HFFc6 (cell line): ENCODE measurements around the gene RAB37. TPM values are rescaled to one million over a fixed set of nuclear protein-coding genes. Genes with fewer than 3 reads are reported as not detected.
A peak's percentile ranks its signal among the peaks of the same experiment; 100 is the strongest.

Experiments
- DNase-seq: peaks from one replicate; pipeline ENCODE4 v3.0.0-alpha.2; 2018
- H3K27ac Mint-ChIP-seq: 2 replicates; pipeline ENCODE4 v1.8.0; 2020; ENCODE audit warnings: mild to moderate bottlenecking, mixed read lengths
- H3K27me3 Mint-ChIP-seq: 2 replicates; pipeline ENCODE4 v1.8.0; 2021; ENCODE audit warnings: mild to moderate bottlenecking, moderate library complexity, mixed read lengths; ENCODE audit not compliant: insufficient read depth
- H3K36me3 Mint-ChIP-seq: 2 replicates; pipeline ENCODE4 v1.8.0; 2021; ENCODE audit warnings: low read depth, mixed read lengths
- H3K4me1 Mint-ChIP-seq: 2 replicates; pipeline ENCODE4 v1.8.0; 2020; ENCODE audit warnings: low read depth, mixed read lengths
- H3K4me3 Mint-ChIP-seq: 2 replicates; pipeline ENCODE4 v1.8.0; 2020; ENCODE audit warnings: mild to moderate bottlenecking, moderate library complexity, mixed read lengths
- H3K9me3 Mint-ChIP-seq: 2 replicates; pipeline ENCODE4 v1.8.0; 2020; ENCODE audit warnings: mild to moderate bottlenecking, mixed read lengths
- CTCF ChIP-seq: fragments of 200-600 bp; sonication (generic); IDR thresholded peaks from 2 replicates; pipeline ENCODE4 v1.5.0; 2021; ENCODE audit warnings: antibody characterized with exemption, mild to moderate bottlenecking
- total RNA-seq, 6 experiments: library from RNA; stranded (reverse); fragmentation: NEBNext Ultra II Directional; extraction: Animal tissue kit (Norgen Biotek cat#: 25700); gene quantifications; 2 replicates in 1 of 6; 3 replicates in 5 of 6; pipeline ENCODE4 v1.2.3, GENCODE V29; 2021

Gene RAB37
- total RNA-seq, 6 experiments from 2014 or later = 0.11 to 0.28 (median 0.12) TPM; not detected in 3

- no peaks in the 10 kb centered on the region for H3K36me3 Mint-ChIP-seq
- no peak for DNase-seq
- H3K9me3 Mint-ChIP-seq = no peaks in the 10 kb centered on the region
- no peak overlapping the region; the same call in 1 of the 2 replicates for H3K4me3 Mint-ChIP-seq
- TF ChIP-seq CTCF = no peak
- no peak overlapping the region for H3K27ac Mint-ChIP-seq
- H3K4me1 Mint-ChIP-seq = peaks cover 38% of the 10 kb centered on the region
- peaks cover 39% of the 10 kb centered on the region for H3K27me3 Mint-ChIP-seq
These were observed 5.1 kb downstream of the RAB37 start for GRCh38 chr17:74742153-74742515.

- no peaks in the 10 kb centered on the region for H3K36me3 Mint-ChIP-seq
- no peak for DNase-seq
- no peak for TF ChIP-seq CTCF
- peaks cover 43% of the 10 kb centered on the region for H3K4me1 Mint-ChIP-seq
- H3K27me3 Mint-ChIP-seq = peaks cover 30% of the 10 kb centered on the region
- no peak overlapping the region for H3K4me3 Mint-ChIP-seq
- H3K27ac Mint-ChIP-seq = no peak overlapping the region
- no peaks in the 10 kb centered on the region for H3K9me3 Mint-ChIP-seq
These were observed 6.0 kb downstream of the RAB37 start for GRCh38 chr17:74742978-74743545.

- TF ChIP-seq CTCF = no peak
These were observed 6.7 kb downstream of the RAB37 start for GRCh38 chr17:74743755-74744154.

GRCh38 chr17:74744349-74744713, 7.3 kb downstream of the RAB37 start:
- no peak overlapping the region for H3K27ac Mint-ChIP-seq
- no peak for TF ChIP-seq CTCF
- no peak overlapping the region for H3K4me3 Mint-ChIP-seq
- DNase-seq = no peak
- peaks cover 19% of the 10 kb centered on the region for H3K27me3 Mint-ChIP-seq
- peaks cover 43% of the 10 kb centered on the region for H3K4me1 Mint-ChIP-seq
- no peaks in the 10 kb centered on the region for H3K36me3 Mint-ChIP-seq
- no peaks in the 10 kb centered on the region for H3K9me3 Mint-ChIP-seq

More at GRCh38 chr17:74743755-74744154, 6.7 kb downstream of the RAB37 start:
- peaks cover 25% of the 10 kb centered on the region for H3K27me3 Mint-ChIP-seq
- no peaks in the 10 kb centered on the region for H3K9me3 Mint-ChIP-seq
- no peak for DNase-seq
- no peaks in the 10 kb centered on the region for H3K36me3 Mint-ChIP-seq
- no peak overlapping the region for H3K27ac Mint-ChIP-seq
- H3K4me3 Mint-ChIP-seq = no peak overlapping the region
- H3K4me1 Mint-ChIP-seq = peaks cover 43% of the 10 kb centered on the region

DNA sequence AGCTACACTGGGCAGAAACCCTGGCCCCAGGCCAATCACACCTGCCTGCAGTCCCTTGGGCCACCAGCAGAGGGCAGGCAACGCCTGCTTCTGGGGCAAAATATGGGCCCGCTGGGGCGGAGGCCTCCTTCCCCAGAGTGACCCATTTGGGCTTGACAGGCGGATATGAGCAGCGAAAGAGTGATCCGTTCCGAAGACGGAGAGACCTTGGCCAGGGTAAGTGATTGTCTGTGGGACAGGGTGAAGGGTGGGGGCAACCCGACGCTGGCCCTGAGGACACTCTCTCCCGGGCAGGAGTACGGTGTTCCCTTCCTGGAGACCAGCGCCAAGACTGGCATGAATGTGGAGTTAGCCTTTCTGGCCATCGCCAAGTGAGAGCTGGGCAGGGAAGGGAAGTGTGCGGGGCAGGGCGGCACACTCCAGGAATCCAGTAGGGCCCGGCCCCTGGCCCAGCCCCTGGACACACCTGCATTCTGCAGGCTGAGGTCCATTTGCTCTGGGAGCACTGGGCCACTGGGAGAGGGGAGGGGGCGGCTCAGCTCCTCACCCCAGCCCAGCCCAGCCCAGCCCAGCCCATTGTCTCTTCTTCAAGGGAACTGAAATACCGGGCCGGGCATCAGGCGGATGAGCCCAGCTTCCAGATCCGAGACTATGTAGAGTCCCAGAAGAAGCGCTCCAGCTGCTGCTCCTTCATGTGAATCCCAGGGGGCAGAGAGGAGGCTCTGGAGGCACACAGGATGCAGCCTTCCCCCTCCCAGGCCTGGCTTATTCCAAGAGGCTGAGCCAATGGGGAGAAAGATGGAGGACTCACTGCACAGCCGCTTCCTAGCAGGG, 7.9 kb downstream of the RAB37 start:
- peak; percentile 100 for TF ChIP-seq CTCF
- H3K36me3 Mint-ChIP-seq = no peaks in the 10 kb centered on the region
- DNase-seq = peak; percentile 57
- peaks cover 14% of the 10 kb centered on the region for H3K27me3 Mint-ChIP-seq
- H3K27ac Mint-ChIP-seq = peak overlapping the region; percentile 33; the same call in 1 of the 2 replicates
- no peaks in the 10 kb centered on the region for H3K9me3 Mint-ChIP-seq
- peak overlapping the region; percentile 32; the same call in 1 of the 2 replicates for H3K4me3 Mint-ChIP-seq
- peaks cover 49% of the 10 kb centered on the region for H3K4me1 Mint-ChIP-seq
